MM.1S (cell line): Measurements from ENCODE around the gene LSM14B.

Experiments used
- EZH2 ChIP-seq: fragments of 300-600 bp; sonication (generic); optimal IDR thresholded peaks from 2 replicates; pipeline ENCODE3; 2017; ENCODE audit warnings: low read depth, mild to moderate bottlenecking, antibody characterized with exemption, low read length, mixed read lengths
- EZH2phosphoT487 ChIP-seq: fragments of 300-600 bp; sonication (generic); IDR thresholded peaks from 2 replicates; pipeline ENCODE4 v1.6.1; 2018; ENCODE audit warnings: antibody characterized with exemption, low read length
- TF ChIP-seq, protein P1 (sequence below): fragments of 300-600 bp; sonication (generic); IDR thresholded peaks from 2 replicates; pipeline ENCODE4 v1.5.1; 2016; ENCODE audit warnings: antibody characterized with exemption, low read length, mixed read lengths

- TF ChIP-seq, protein P1, sequence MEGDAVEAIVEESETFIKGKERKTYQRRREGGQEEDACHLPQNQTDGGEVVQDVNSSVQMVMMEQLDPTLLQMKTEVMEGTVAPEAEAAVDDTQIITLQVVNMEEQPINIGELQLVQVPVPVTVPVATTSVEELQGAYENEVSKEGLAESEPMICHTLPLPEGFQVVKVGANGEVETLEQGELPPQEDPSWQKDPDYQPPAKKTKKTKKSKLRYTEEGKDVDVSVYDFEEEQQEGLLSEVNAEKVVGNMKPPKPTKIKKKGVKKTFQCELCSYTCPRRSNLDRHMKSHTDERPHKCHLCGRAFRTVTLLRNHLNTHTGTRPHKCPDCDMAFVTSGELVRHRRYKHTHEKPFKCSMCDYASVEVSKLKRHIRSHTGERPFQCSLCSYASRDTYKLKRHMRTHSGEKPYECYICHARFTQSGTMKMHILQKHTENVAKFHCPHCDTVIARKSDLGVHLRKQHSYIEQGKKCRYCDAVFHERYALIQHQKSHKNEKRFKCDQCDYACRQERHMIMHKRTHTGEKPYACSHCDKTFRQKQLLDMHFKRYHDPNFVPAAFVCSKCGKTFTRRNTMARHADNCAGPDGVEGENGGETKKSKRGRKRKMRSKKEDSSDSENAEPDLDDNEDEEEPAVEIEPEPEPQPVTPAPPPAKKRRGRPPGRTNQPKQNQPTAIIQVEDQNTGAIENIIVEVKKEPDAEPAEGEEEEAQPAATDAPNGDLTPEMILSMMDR: no peak
- no peak for TF ChIP-seq EZH2phosphoT487
- TF ChIP-seq EZH2: no peak
Observed at GRCh38 chr20:62111148-62111547, 11.1 kb upstream of the LSM14B start.
